Activated effector memory CD4-positive, alpha-beta T cell treated with anti-CD3 and anti-CD28 coated beads, Interleukin-2, amount 50 U/mL, for 16 hours (primary cell): Measurements from ENCODE around the gene KATNAL2.
A peak's percentile ranks its signal among the peaks of the same experiment; 100 is the strongest.

ENCODE experiments used
- DNase-seq: peaks from one replicate; pipeline ENCODE4 v3.0.0-alpha.2; 2020

The KATNAL2 gene

GRCh38 chr18:47118981-47119380, 201.6 kb downstream of the KATNAL2 start:
- DNase-seq, result no peak

- DNase-seq, result no peak
These were observed 203.0 kb downstream of the KATNAL2 start for GRCh38 chr18:47120428-47120827.

DNA sequence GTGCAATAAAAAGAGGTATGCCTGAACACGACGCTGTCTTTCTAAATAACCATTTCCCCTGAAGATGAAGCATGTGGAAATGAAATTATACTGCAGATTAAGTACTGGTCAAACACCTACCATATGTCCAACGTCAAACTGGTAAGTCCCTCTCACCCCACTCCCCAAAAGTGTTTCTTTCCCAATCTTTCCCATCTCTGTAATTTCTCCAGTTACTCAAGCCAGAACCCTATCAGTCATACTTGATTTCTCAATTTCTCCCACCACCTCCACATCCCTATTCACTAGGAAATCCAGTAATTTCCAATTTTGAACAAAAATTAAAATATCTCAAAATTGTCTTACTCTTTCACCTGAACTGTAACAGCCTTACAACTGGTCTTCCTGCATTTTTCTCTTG, 203.7 kb downstream of the KATNAL2 start:
- DNase-seq, result no peak

GRCh38 chr18:47141289-47141688, 223.9 kb downstream of the KATNAL2 start:
- no peak for DNase-seq

- no peak for DNase-seq
These were observed 225.8 kb downstream of the KATNAL2 start for GRCh38 chr18:47143153-47143552.

GRCh38 chr18:47143899-47144485, 226.6 kb downstream of the KATNAL2 start:
- DNase-seq, result no peak

GRCh38 chr18:47146206-47146605, 228.8 kb downstream of the KATNAL2 start:
- DNase-seq, result no peak

DNA sequence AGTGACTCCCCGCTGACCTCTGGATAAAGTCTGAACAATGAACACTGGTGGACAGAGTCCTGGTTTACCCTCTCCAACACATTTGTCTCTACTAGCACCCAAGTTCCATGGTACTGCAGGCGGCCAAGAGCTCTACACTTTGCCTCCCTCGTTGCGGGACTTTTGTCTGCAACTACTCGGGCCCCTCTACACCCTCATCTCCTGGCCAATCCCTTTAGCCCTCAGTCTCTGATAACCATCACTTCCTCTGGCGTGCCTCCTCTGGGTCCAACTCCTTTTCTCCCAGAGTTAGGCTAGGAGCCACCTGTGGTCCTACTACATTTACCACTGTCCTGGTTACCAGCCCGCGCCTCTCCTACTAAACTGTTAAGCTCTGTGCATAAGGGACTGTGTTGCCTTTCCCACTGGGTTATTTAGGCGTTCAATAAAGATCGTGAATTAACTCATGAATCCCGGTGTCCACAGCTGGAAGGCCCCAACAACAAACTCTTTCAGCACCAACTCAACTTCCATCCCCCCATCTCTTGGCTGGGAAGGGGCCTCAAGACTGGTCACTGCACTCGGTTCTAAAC, 232.1 kb downstream of the KATNAL2 start:
- no peak for DNase-seq

DNA sequence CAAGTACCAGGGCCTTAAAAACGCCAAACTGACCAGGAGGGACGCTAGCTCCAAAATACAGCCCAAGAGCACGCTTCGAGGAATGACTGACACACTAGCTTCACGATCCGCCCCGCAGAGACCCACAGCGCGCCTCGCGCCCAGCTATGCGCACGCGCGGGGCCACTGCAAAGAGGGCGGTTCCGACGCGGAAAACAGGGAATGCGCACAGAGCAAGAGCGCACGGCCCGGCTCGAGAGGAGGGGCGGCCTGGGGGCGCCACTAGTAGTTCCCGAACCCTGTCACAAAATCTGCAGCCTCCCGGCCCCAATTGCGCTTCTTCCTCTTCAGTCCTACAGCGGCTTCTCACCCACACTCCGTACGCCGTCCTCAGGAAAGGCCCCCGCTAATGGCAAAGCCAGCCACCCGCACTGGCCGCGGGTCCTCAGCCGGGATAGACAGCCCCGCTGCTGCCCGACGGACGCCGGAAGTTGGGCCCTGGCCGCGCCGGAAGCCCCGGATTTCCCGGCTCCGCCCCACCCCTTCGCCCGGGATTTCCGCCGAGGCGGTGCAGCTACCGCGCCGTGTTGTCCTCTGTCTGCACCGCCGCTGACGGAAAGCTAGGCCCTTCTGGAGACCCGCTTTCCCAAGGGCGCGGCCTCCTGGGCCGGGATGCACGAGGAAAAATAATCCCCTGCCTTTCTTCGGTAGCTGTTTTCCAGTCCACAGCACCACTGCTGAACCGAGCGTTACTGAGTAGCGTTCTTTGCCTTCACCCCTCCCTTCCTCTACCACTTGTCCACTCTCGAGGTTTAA, 232.8 kb downstream of the KATNAL2 start, which contains the start of gene HDHD2:
TSS of gene HDHD2 (minus strand) at position 472 of the 795 bp plus-strand sequence. CDS start 14,061 bp downstream, outside the sequence.
- peak; percentile 93 for DNase-seq

DNA sequence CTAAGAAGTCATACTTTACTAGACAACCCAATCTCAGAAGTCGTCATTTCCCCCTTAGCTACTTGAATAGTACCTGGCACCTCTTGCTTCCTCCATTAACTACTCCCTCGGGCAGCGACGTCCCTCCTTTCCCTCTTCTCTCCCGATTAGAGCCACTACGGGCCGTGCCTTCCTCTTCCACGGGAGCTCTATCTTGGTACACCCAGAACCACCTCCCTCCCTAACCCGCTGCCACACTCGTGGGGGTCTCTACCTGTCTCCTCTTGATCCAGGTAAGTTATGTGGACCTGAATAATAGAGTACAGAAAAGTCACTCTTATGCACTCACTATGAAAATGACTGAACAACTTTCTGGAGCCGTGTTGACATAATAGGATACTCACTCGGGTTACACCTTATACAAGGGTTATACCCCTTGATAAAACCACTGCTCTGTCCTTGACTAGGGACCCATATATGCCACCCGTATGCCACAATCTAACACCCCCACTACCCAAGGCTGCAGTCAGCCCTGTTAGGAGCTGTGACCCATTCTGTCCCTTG, 233.5 kb downstream of the KATNAL2 start:
- no peak for DNase-seq

DNA sequence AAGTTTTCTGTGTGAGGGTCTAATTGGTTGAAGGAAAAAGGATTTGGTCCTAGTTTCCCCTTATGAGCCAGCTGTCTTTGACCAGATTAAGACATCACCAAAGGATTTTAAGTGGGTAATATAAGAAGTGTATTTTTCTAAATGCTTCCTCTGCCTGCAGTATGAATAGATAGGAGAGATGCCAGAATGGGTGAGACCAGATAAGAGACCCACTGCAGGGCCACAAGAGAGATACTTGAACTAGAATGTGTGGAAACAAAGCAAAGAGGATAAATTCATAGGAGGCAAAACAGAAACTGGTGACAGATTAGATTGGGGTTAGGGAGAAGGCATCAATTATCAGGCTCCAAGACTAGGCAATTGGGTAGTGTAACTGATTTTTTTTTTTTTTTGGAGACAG, 234.0 kb downstream of the KATNAL2 start:
- no peak for DNase-seq
